Astrocyte of the cerebellum (primary cell): Measurements from ENCODE around the gene TSGA10IP.
A peak's percentile ranks its signal among the peaks of the same experiment; 100 is the strongest.

Experiments
- DNase-seq: peaks from one replicate; pipeline ENCODE4 v3.0.0-alpha.2; 2011; ENCODE audit warnings: low read depth
- H3K4me3 ChIP-seq: 2 replicates; pipeline ENCODE4 v1.5.1; 2011; ENCODE audit warnings: mild to moderate bottlenecking, low read depth, low read length, moderate library complexity
- in situ Hi-C: cut with HindIII; loops from 2 replicates; pipeline ENCODE4 v1.10.0; 2017; ENCODE audit warnings: low sequenced_read_pairs
- TF ChIP-seq, protein P1 (sequence below): IDR thresholded peaks from 2 replicates; pipeline ENCODE4 v1.5.1; 2012; ENCODE audit warnings: low read length, low read depth, moderate library complexity, mild to moderate bottlenecking; ENCODE audit errors: missing control alignments

Gene TSGA10IP

DNA sequence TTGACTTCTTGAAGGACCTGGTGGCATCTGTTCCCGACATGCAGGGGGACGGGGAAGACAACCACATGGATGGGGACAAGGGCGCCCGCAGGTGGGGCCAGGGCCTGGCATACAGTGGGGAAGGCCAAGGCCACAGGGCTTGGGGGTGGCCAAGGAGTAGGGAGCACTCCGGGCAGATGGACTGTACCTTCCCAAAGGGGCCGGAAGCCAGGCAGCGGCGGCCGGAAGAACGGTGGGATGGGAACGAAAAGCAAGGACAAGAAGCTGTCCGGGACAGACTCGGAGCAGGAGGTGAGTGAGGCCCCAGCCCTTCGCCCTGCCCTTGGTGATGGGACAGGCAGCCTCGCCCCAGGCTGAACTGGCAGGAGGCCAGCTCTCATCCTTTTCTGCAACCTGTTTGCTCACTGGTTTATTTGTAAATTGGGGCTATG lies 24.9 kb upstream of the TSGA10IP start:
- DNase-seq, result no peak
- in situ Hi-C loops, result no loop called here
- H3K4me3 ChIP-seq, result peak overlapping the region; percentile 72
- TF ChIP-seq, protein P1, sequence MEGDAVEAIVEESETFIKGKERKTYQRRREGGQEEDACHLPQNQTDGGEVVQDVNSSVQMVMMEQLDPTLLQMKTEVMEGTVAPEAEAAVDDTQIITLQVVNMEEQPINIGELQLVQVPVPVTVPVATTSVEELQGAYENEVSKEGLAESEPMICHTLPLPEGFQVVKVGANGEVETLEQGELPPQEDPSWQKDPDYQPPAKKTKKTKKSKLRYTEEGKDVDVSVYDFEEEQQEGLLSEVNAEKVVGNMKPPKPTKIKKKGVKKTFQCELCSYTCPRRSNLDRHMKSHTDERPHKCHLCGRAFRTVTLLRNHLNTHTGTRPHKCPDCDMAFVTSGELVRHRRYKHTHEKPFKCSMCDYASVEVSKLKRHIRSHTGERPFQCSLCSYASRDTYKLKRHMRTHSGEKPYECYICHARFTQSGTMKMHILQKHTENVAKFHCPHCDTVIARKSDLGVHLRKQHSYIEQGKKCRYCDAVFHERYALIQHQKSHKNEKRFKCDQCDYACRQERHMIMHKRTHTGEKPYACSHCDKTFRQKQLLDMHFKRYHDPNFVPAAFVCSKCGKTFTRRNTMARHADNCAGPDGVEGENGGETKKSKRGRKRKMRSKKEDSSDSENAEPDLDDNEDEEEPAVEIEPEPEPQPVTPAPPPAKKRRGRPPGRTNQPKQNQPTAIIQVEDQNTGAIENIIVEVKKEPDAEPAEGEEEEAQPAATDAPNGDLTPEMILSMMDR, result no peak

DNA sequence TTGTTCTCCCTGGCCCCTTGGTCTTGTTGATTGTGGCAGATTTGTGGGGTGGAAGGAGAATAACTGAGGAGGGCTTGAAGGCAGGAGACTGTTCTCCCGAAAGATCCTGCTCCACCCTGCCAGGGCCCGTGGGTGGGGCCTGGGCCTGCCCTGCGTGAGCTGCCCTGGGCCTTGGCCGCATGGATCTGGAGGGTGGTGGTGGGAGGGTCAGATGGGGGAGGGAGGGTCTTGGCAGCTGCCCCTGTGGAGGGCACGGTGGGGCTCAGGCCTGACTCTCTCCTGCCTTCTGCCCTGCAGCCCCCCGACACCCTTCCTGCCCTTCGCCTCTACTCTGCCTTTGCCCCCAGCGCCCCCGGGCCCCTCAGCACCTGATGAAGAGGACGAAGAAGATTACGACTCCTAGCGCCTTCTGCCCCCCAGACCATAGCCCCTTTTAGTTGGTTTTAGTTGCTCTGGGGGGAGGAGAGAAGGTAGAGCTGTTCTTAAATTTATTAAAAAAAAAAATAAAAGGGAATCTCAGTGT lies 24.2 kb upstream of the TSGA10IP start:
- H3K4me3 ChIP-seq, result no peak overlapping the region
- TF ChIP-seq, protein P1, result no peak
- in situ Hi-C loops, result no loop called here
- DNase-seq, result no peak

DNA sequence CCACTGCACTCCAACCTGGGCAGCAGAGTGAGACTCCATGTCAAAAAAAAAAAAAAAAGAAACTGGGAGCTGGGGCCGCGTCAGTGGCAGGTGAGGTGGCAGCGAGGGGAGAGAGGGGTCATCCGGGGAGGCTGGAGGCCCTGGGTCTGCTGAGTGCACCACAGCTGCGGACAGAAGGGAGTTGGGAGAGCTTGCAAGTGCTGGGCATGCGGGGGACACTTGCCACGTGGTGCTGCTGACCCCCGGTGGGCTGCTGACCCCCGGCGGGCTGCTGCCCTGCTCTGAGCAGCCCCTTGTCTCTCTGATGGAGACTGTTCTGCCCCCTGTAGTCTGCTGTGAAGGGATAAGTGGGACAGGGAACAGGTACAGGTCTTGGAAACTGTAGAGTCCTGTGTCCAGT lies 23.4 kb upstream of the TSGA10IP start:
- TF ChIP-seq, protein P1, result no peak
- no peak overlapping the region for H3K4me3 ChIP-seq
- no peak for DNase-seq
- in situ Hi-C loops, result no loop called here

DNA sequence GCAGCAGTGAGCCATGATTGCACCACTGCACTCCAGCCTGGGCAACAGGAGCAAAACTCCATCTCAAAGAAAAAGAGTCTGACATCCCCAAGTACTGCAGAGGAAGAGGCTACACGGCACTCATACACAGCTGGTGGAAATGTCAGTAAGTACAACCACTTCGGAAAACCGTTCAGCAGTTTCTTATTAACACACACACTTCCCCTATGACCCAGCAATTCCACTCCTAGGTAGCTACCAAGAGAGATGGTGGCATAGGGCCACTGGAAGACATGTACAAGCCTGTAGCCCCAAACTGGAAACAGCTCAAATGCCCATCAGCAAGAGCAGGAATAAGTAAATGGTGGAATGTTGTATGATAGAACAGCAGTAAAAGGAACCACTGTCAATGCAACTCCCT lies 22.7 kb upstream of the TSGA10IP start:
- in situ Hi-C loops, result no loop called here
- no peak overlapping the region for H3K4me3 ChIP-seq
- TF ChIP-seq, protein P1, result no peak
- DNase-seq, result no peak

DNA sequence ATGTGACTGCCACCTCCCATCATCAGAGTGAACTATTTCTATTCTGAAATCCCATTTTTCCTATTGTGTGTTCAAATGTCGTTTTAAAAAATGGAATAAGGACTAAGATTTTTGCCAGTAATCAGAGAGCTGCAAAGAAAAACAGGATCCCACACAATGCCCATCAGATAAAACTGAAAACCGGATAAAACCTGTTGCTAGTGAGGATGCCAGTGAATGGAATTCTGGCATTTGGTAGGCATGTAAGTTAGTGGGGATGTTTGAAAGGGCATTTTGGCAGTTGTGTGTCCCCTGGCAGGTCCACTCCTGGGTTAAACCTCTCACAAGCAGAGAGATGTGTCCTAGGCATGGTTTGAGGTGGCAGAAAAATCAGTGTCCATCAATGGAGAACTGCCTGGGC lies 19.9 kb upstream of the TSGA10IP start:
- no peak for DNase-seq
- in situ Hi-C loops, result no loop called here
- no peak overlapping the region for H3K4me3 ChIP-seq
- TF ChIP-seq, protein P1, result no peak

DNA sequence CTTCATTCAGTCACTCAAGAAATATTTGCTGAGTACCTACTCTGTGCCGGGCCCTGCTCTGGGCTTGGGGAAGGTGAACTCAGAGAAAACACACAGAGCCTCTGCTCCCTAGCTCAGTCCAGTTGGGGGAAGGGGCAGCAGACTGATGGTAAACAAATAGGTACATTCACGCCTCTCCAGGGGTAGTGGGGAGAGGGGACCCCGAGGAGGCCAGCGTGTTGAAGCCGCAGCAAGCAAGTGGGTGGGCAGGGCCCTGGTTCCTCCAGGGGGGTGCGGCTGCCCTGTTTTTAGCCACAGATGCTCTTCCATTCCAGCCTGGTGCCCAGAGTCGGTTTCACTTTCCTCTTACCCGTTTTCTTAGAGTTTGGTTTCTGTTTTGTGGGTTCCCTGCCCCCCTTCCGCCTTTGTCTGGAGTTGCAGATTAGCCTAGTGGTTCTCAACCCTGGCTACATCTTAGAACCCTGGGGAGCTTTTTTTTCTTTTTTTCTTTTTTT lies 17.3 kb upstream of the TSGA10IP start:
- TF ChIP-seq, protein P1, result no peak
- in situ Hi-C loops, result no loop called here
- H3K4me3 ChIP-seq, result no peak overlapping the region
- no peak for DNase-seq
